Middle frontal gyrus (tissue), 1 donor: ENCODE measurements around the gene GET4.

Experiments used
- DNase-seq: peaks from one replicate; pipeline ENCODE4 v3.0.0-alpha.2; 2015; ENCODE audit warnings: low spot score; ENCODE audit errors: extremely low spot score

Gene GET4

GRCh38 chr7:945556-946255 lies 69.4 kb downstream of the GET4 start:
- DNase-seq, result no peak
